ENCODE data around the gene PRR3. TPM values are rescaled to one million over a fixed set of nuclear protein-coding genes. Genes with fewer than 3 reads are reported as not detected.

Gene PRR3
- total RNA-seq, 1 donor from 2014 or later = 29.5 TPM

GRCh38 chr6:30564114-30564513, 7.0 kb downstream of the PRR3 start:
- TF ChIP-seq CTCF (IDR thresholded peaks at IDR 0.05) = no peak
- Mint-ChIP-seq H3K36me3 (ENCODE audit: low read depth) (peaks cover 26% of the 10 kb centered on the region), H3K4me1 (peaks cover 8% of the 10 kb centered on the region), H3K27ac (peak overlapping the region; percentile 33), H3K9me3 (no peaks in the 10 kb centered on the region), H3K4me3 (no peak overlapping the region), H3K27me3 (no peaks in the 10 kb centered on the region)
- no peak for ATAC-seq (ENCODE audit: low read depth)
- ChIA-PET POLR2A (interaction anchor here (1.0 kb wide), 1 partner anchor 31 kb away, joined by 3 read pairs; no protein-coding TSS in a partner anchor), CTCF (interaction anchor here (1.6 kb wide), 1 partner anchor 20 kb away, joined by 3 read pairs; no protein-coding TSS in a partner anchor)
- intact Hi-C loops (cut with micrococcal nuclease) = no loop called here
- DNase-seq = no peak

GRCh38 chr6:30565772-30566171, 8.7 kb downstream of the PRR3 start:
- ATAC-seq (ENCODE audit: low read depth) = no peak
- no peak for TF ChIP-seq CTCF (IDR thresholded peaks at IDR 0.05)
- Mint-ChIP-seq H3K36me3 (ENCODE audit: low read depth) (peaks cover 18% of the 10 kb centered on the region), H3K4me3 (no peak overlapping the region), H3K27ac (no peak overlapping the region), H3K4me1 (peaks cover 11% of the 10 kb centered on the region), H3K27me3 (no peaks in the 10 kb centered on the region), H3K9me3 (no peaks in the 10 kb centered on the region)
- intact Hi-C loops (cut with micrococcal nuclease) = no loop called here
- CTCF ChIA-PET = interaction anchor here (0.6 kb wide), 1 partner anchor 9 kb away, joined by 3 read pairs; no protein-coding TSS in a partner anchor
- POLR2A ChIA-PET = interaction anchor here (0.6 to 2.7 kb wide), 6 partner anchors 9 to 345 kb away, joined by 3 to 8 read pairs (median 3); partner anchors contain the start of genes PPP1R10 and PRR3
- no peak for DNase-seq

GRCh38 chr6:30568245-30568644, 11.2 kb downstream of the PRR3 start:
- H3K4me1 Mint-ChIP-seq = peaks cover 35% of the 10 kb centered on the region

GRCh38 chr6:30570263-30570662, 13.2 kb downstream of the PRR3 start:
- CTCF ChIA-PET = interaction anchor here (0.8 to 2.7 kb wide), 6 partner anchors 16 to 160 kb away, joined by 3 to 17 read pairs (median 5); no protein-coding TSS in a partner anchor
- H3K27me3 Mint-ChIP-seq = no peaks in the 10 kb centered on the region
- DNase-seq = no peak
- TF ChIP-seq CTCF (IDR thresholded peaks at IDR 0.05) = no peak
- ATAC-seq (ENCODE audit: low read depth) = no peak
- peak overlapping the region; percentile 99 for H3K4me3 Mint-ChIP-seq
- H3K27ac Mint-ChIP-seq = peak overlapping the region; percentile 96
- POLR2A ChIA-PET = interaction anchor here (0.6 to 3.3 kb wide), 14 partner anchors 10 to 1164 kb away, joined by 3 to 63 read pairs (median 8); partner anchors contain the start of genes DHX16, GNL1, MDC1 and MRPS18B
- H3K36me3 Mint-ChIP-seq (ENCODE audit: low read depth) = peaks cover 28% of the 10 kb centered on the region
- no peaks in the 10 kb centered on the region for H3K9me3 Mint-ChIP-seq
- peaks cover 51% of the 10 kb centered on the region for H3K4me1 Mint-ChIP-seq
- intact Hi-C loops (cut with micrococcal nuclease) = no loop called here

More at GRCh38 chr6:30568245-30568644, 11.2 kb downstream of the PRR3 start:
- POLR2A ChIA-PET = interaction anchor here (3.3 kb wide), 1 partner anchor 13 kb away, joined by 63 read pairs; the partner anchor contains the start of genes GNL1 and PRR3
- CTCF ChIA-PET = no interaction called here
- ATAC-seq (ENCODE audit: low read depth) (no peak), DNase-seq (no peak)
- Mint-ChIP-seq H3K27ac (peak overlapping the region; percentile 27), H3K9me3 (no peaks in the 10 kb centered on the region), H3K27me3 (no peaks in the 10 kb centered on the region), H3K4me3 (no peak overlapping the region), H3K36me3 (ENCODE audit: low read depth) (peaks cover 14% of the 10 kb centered on the region)
- intact Hi-C loops (cut with micrococcal nuclease) = no loop called here
- no peak for TF ChIP-seq CTCF (IDR thresholded peaks at IDR 0.05)

GRCh38 chr6:30570740-30571074, 13.6 kb downstream of the PRR3 start:
- Mint-ChIP-seq H3K9me3 (no peaks in the 10 kb centered on the region), H3K4me3 (peak overlapping the region; percentile 99), H3K27me3 (no peaks in the 10 kb centered on the region), H3K4me1 (peaks cover 53% of the 10 kb centered on the region), H3K36me3 (ENCODE audit: low read depth) (peaks cover 30% of the 10 kb centered on the region), H3K27ac (peak overlapping the region; percentile 96)
- no peak for TF ChIP-seq CTCF (IDR thresholded peaks at IDR 0.05)
- intact Hi-C loops (cut with micrococcal nuclease) = loop anchor here (1.0 kb wide), 3 partner anchors 14 to 77 kb away; partner anchors contain the start of genes C6orf136, GNL1, MRPS18B and PPP1R10
- ChIA-PET CTCF (interaction anchor here (0.8 to 2.7 kb wide), 7 partner anchors 16 to 160 kb away, joined by 3 to 17 read pairs (median 5); no protein-coding TSS in a partner anchor), POLR2A (interaction anchor here (0.6 to 3.3 kb wide), 23 partner anchors 10 to 1164 kb away, joined by 3 to 63 read pairs (median 6); partner anchors contain the start of genes DHX16, GNL1, MDC1 and MRPS18B)
- no peak for DNase-seq
- peak; percentile 20 for ATAC-seq (ENCODE audit: low read depth)
